IMR-90 (cell line): ENCODE measurements around the gene PRKRA. TPM values are rescaled to one million over a fixed set of nuclear protein-coding genes. Genes with fewer than 3 reads are reported as not detected.

Experiments used
- ATAC-seq: fragments of 200-7000 bp; cut with Tn5 transposase; 2 replicates; pipeline ENCODE4 v1.9.1; 2020; ENCODE audit warnings: low read depth, mild to moderate bottlenecking, moderate library complexity
- BruUV-seq: library from RNA; stranded (reverse); fragments of 400-500 nt; replicated peaks from 2 replicates; lab custom pipeline; 2021; lab: Mats Ljungman, UMichigan
- CTCF ChIA-PET: fragments of 300-600 bp; formaldehyde crosslinking; extraction: SDS; loops from one replicate; lab custom pipeline; 2021; ENCODE audit warnings: antibody characterized with exemption; lab: Yijun Ruan, JAX
- POLR2A ChIA-PET: fragments of 300-600 bp; sonication (Branson Sonifier 250); formaldehyde crosslinking; loops from one replicate; lab custom pipeline; 2022; ENCODE audit warnings: antibody characterized with exemption; ENCODE audit not compliant: unreplicated experiment; lab: Charles Lee
- DNase-seq: peaks from one replicate; pipeline ENCODE4 v3.0.0; 2013
- H2AFZ ChIP-seq: replicated peaks from 2 replicates; pipeline ENCODE3; 2013; ENCODE audit warnings: low read length, mild to moderate bottlenecking; ENCODE audit not compliant: poor library complexity
- H2AK5ac ChIP-seq: 2 replicates; pipeline ENCODE4 v1.6.1; 2013; ENCODE audit warnings: low read depth, low read length, inconsistent platforms
- H2AK9ac ChIP-seq: replicated peaks from 2 replicates; pipeline ENCODE3; 2013; ENCODE audit warnings: mild to moderate bottlenecking, low read depth, low read length, moderate library complexity; ENCODE audit not compliant: poor library complexity
- H2BK120ac ChIP-seq: 2 replicates; pipeline ENCODE4 v1.6.1; 2013; ENCODE audit warnings: low read depth, low read length, inconsistent platforms
- H2BK15ac ChIP-seq: 3 replicates; pipeline ENCODE4 v1.6.1; 2013; ENCODE audit warnings: low read depth, low read length, inconsistent platforms
- H2BK20ac ChIP-seq: 2 replicates; pipeline ENCODE4 v1.6.1; 2013; ENCODE audit warnings: low read depth, mild to moderate bottlenecking, inconsistent platforms, low read length, moderate library complexity
- H2BK5ac ChIP-seq: 2 replicates; pipeline ENCODE4 v1.6.1; 2013; ENCODE audit warnings: mild to moderate bottlenecking, low read depth, low read length, inconsistent platforms; ENCODE audit not compliant: poor library complexity, severe bottlenecking
- H3K14ac ChIP-seq: replicated peaks from 2 replicates; pipeline ENCODE4 v1.6.1; 2013; ENCODE audit warnings: low read depth, low read length, inconsistent platforms
- H3K18ac ChIP-seq: 2 replicates; pipeline ENCODE4 v1.6.1; 2013; ENCODE audit warnings: low read depth, low read length, control low read depth
- H3K23ac ChIP-seq: 2 replicates; pipeline ENCODE4 v1.6.1; 2013; ENCODE audit warnings: low read depth, low read length, inconsistent platforms
- H3K27ac ChIP-seq: 2 replicates; pipeline ENCODE4 v1.5.1; 2013; ENCODE audit warnings: mild to moderate bottlenecking, control low read depth, low read length; ENCODE audit not compliant: insufficient read depth
- H3K27me3 ChIP-seq: 2 replicates; pipeline ENCODE4 v1.6.1; 2013; ENCODE audit warnings: low read length; ENCODE audit not compliant: control insufficient read depth, insufficient read depth
- H3K36me3 ChIP-seq: 2 replicates; pipeline ENCODE4 v1.6.1; 2013; ENCODE audit warnings: low read length, mixed read lengths; ENCODE audit not compliant: control insufficient read depth, insufficient read depth
- H3K4ac ChIP-seq: 2 replicates; pipeline ENCODE4 v1.6.1; 2013; ENCODE audit warnings: low read depth, low read length, inconsistent platforms
- H3K4me1 ChIP-seq: 2 replicates; pipeline ENCODE4 v1.6.1; 2013; ENCODE audit warnings: low read length, mixed read lengths; ENCODE audit not compliant: control insufficient read depth, insufficient read depth
- H3K4me2 ChIP-seq: 2 replicates; pipeline ENCODE4 v1.6.1; 2013; ENCODE audit warnings: low read depth, mild to moderate bottlenecking, control low read depth, low read length, moderate library complexity
- H3K4me3 ChIP-seq: 2 replicates; pipeline ENCODE4 v1.5.1; 2013; ENCODE audit warnings: low read depth, mild to moderate bottlenecking, control low read depth, low read length, moderate library complexity; ENCODE audit not compliant: insufficient read depth
- H3K56ac ChIP-seq: 2 replicates; pipeline ENCODE4 v1.6.1; 2013; ENCODE audit warnings: low read length, inconsistent platforms; ENCODE audit not compliant: insufficient read depth; ENCODE audit errors: extremely low read depth
- H3K79me1 ChIP-seq, 2 experiments: 2 replicates each; pipeline ENCODE4 v1.6.1; 2013; ENCODE audit warnings: low read length in 2 of 2, inconsistent platforms in 1 of 2, low read depth in 1 of 2
- H3K9ac ChIP-seq: 2 replicates; pipeline ENCODE4 v1.6.1; 2013; ENCODE audit warnings: low read depth, low read length, control low read depth
- H3K9me1 ChIP-seq: 2 replicates; pipeline ENCODE4 v1.6.1; 2013; ENCODE audit warnings: low read length, inconsistent platforms; ENCODE audit not compliant: insufficient read depth
- H3K9me3 ChIP-seq: 2 replicates; pipeline ENCODE4 v1.6.1; 2013; ENCODE audit warnings: low read length; ENCODE audit not compliant: control insufficient read depth, insufficient read depth
- H4K20me1 ChIP-seq: 2 replicates; pipeline ENCODE4 v1.6.1; 2013; ENCODE audit warnings: low read length, inconsistent platforms; ENCODE audit not compliant: insufficient read depth
- H4K5ac ChIP-seq: 2 replicates; pipeline ENCODE4 v1.6.1; 2013; ENCODE audit warnings: mild to moderate bottlenecking, low read depth, low read length, control low read depth
- H4K8ac ChIP-seq, 2 experiments: 2 replicates each; pipeline ENCODE4 v1.6.1; 2013; ENCODE audit warnings: low read depth in 2 of 2, low read length in 2 of 2, control low read depth in 1 of 2, inconsistent platforms in 1 of 2
- H4K91ac ChIP-seq: 2 replicates; pipeline ENCODE4 v1.6.1; 2013; ENCODE audit warnings: low read depth, low read length, inconsistent platforms; ENCODE audit not compliant: insufficient read depth
- BHLHE40 ChIP-seq: fragments of 150-350 bp; IDR thresholded peaks from 2 replicates; pipeline ENCODE4 v1.6.1; 2016; ENCODE audit warnings: mild to moderate bottlenecking, low read depth, low read length
- CEBPB ChIP-seq: IDR thresholded peaks from 2 replicates; pipeline ENCODE4 v1.6.1; 2012; ENCODE audit warnings: low read depth, low read length, improper control_type of control experiment
- CHD1 ChIP-seq: IDR thresholded peaks from 2 replicates; pipeline ENCODE4 v1.6.1; 2012; ENCODE audit warnings: low read depth, low read length, improper control_type of control experiment
- CTCF ChIP-seq: conservative IDR thresholded peaks from 2 replicates; pipeline ENCODE4 v1.5.1; 2012; ENCODE audit warnings: mild to moderate bottlenecking, low read depth, low read length, improper control_type of control experiment
- ELK1 ChIP-seq: fragments of 150-350 bp; IDR thresholded peaks from 2 replicates; pipeline ENCODE4 v1.6.1; 2016; ENCODE audit warnings: low read depth, mild to moderate bottlenecking, low read length, moderate library complexity, borderline replicate concordance
- FOS ChIP-seq: fragments of 150-350 bp; IDR thresholded peaks from 2 replicates; pipeline ENCODE4 v1.6.1; 2016; ENCODE audit warnings: low read depth, low read length
- MAFK ChIP-seq: IDR thresholded peaks from 2 replicates; pipeline ENCODE4 v1.6.1; 2012; ENCODE audit warnings: low read depth, low read length, improper control_type of control experiment
- MAZ ChIP-seq: IDR thresholded peaks from 2 replicates; pipeline ENCODE4 v1.6.1; 2012; ENCODE audit warnings: low read depth, mild to moderate bottlenecking, low read length, improper control_type of control experiment, moderate library complexity, borderline replicate concordance
- MXI1 ChIP-seq: IDR thresholded peaks from 2 replicates; pipeline ENCODE4 v1.6.1; 2012; ENCODE audit warnings: low read depth, mild to moderate bottlenecking, low read length, moderate library complexity, borderline replicate concordance
- NFE2L2 ChIP-seq: fragments of 150-350 bp; IDR thresholded peaks from 2 replicates; pipeline ENCODE4 v1.6.1; 2016; ENCODE audit warnings: low read depth, mild to moderate bottlenecking, low read length
- POLR2A ChIP-seq: IDR thresholded peaks from 2 replicates; pipeline ENCODE4 v1.6.1; 2012; ENCODE audit warnings: mild to moderate bottlenecking, low read depth, low read length
- RAD21 ChIP-seq: IDR thresholded peaks from 2 replicates; pipeline ENCODE4 v1.6.1; 2012; ENCODE audit warnings: low read length, improper control_type of control experiment
- RCOR1 ChIP-seq: IDR thresholded peaks from 2 replicates; pipeline ENCODE4 v1.6.1; 2012; ENCODE audit warnings: mild to moderate bottlenecking, low read length, improper control_type of control experiment; ENCODE audit not compliant: insufficient replicate concordance
- RFX5 ChIP-seq: IDR thresholded peaks from 2 replicates; pipeline ENCODE4 v1.8.0; 2012; ENCODE audit warnings: low read depth, mild to moderate bottlenecking, low read length, moderate library complexity
- SMC3 ChIP-seq: fragments of 150-350 bp; IDR thresholded peaks from 2 replicates; pipeline ENCODE4 v1.6.1; 2016; ENCODE audit warnings: low read depth, mild to moderate bottlenecking, antibody characterized with exemption, low read length, moderate library complexity
- USF2 ChIP-seq: fragments of 150-350 bp; IDR thresholded peaks from 2 replicates; pipeline ENCODE4 v1.6.1; 2017; ENCODE audit warnings: mild to moderate bottlenecking, antibody characterized with exemption, low read length, low read depth
- WGBS, 2 experiments: methylation state at CpG; one replicate each; pipeline versions ENCODE4 v1.1.5 to v1.1.7; 2013; ENCODE audit warnings: missing lambda C conversion rate in 2 of 2; ENCODE audit not compliant: insufficient read length in 1 of 2; ENCODE audit errors: extremely low coverage in 2 of 2; 5-methylcytosine and 5-hydroxymethylcytosine counted together
- dilution Hi-C: fragments of 300-500 bp; cut with HindIII; formaldehyde crosslinking; loops from one replicate; pipeline ENCODE4 v1.14.3; 2018; ENCODE audit warnings: low sequenced_read_pairs; ENCODE audit not compliant: unreplicated experiment
- in situ Hi-C: fragments of 300-500 bp; cut with MboI; formaldehyde crosslinking; loops from 3 replicates; pipeline ENCODE4 v1.14.3; 2019; ENCODE audit warnings: low sequenced_read_pairs, inconsistent platforms, mixed read lengths
- intact Hi-C: fragments of 100-400 bp; cut with micrococcal nuclease; formaldehyde crosslinking; loops from 2 replicates; pipeline ENCODE4 v1.10.0; 2022
- polyA plus RNA-seq, 3 experiments: library from polyadenylated mRNA; depleted of rRNA; stranded (reverse); fragments of >200 nt; gene quantifications; 2 replicates each; pipeline ENCODE4 v1.2.3, GENCODE V29; 2012; ENCODE audit warnings: low replicate concordance in 1 of 3
- total RNA-seq: library from RNA; depleted of rRNA; stranded (reverse); fragments of >200 nt; gene quantifications from 2 replicates; pipeline ENCODE4 v1.2.3, GENCODE V29; 2012

PRKRA gene
- total and polyA plus RNA-seq, 2 of the 4 experiments (the other 2 are of a cell fraction), result 39.5 to 53.6 TPM

DNA sequence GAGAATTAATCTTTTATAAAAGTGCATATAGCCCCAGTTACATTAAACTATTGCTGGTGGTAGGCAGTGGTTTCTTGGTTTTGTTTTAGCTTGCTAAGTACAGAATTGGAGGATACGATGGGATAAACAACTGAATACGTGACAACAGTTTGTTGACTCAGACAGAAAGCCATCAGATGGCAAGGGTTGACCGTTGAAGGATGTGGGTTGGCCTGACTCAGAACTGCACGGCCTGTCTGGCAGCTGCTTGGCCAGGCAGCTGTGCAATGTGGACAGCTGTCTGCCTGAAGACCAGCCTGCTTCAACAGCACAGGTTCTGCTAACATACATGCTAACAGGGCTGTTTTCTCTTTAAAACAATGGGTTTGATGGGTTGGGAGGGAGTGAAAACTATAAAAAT is 46.6 kb downstream of the PRKRA start:
- H3K27ac ChIP-seq, result no peak overlapping the region
- no peak overlapping the region for H3K4ac ChIP-seq
- no peak overlapping the region for H4K91ac ChIP-seq
- intact Hi-C loops, result no loop called here
- TF ChIP-seq USF2 (no peak), MAFK (no peak), MAZ (no peak), POLR2A (no peak), RCOR1 (peak; percentile 93), RFX5 (no peak), FOS (peak; percentile 62), CHD1 (no peak), CEBPB (peak; percentile 32; the same call in 1 of the 2 replicates), SMC3 (no peak), NFE2L2 (no peak), ELK1 (no peak), MXI1 (peak; percentile 44; the same call in 1 of the 2 replicates), CTCF (no peak), RAD21 (no peak), BHLHE40 (peak; percentile 64; the same call in 1 of the 2 replicates)
- no peaks in the 10 kb centered on the region for H3K79me1 ChIP-seq
- dilution Hi-C loops, result no loop called here
- H3K18ac ChIP-seq, result no peak overlapping the region
- H3K36me3 ChIP-seq, result no peaks in the 10 kb centered on the region
- no peak overlapping the region for H2BK120ac ChIP-seq
- peaks cover 3% of the 10 kb centered on the region for H3K4me1 ChIP-seq
- H4K8ac ChIP-seq, result no peak overlapping the region
- H2BK5ac ChIP-seq, result peak overlapping the region; percentile 73
- BruUV-seq, result no TSS peak
- no peak overlapping the region for H3K14ac ChIP-seq
- no peak overlapping the region for H2BK20ac ChIP-seq
- peaks cover 3% of the 10 kb centered on the region; the same call in 1 of the 2 replicates for H3K9me1 ChIP-seq
- H3K27me3 ChIP-seq, result no peaks in the 10 kb centered on the region
- no CpG with 5 or more reads among the region's 4 CpGs for WGBS, 2 experiments
- peak; percentile 93 for ATAC-seq
- DNase-seq, result peak; percentile 95
- H3K4me2 ChIP-seq, result peak overlapping the region; percentile 0; the same call in 1 of the 2 replicates
- no peak overlapping the region for H4K5ac ChIP-seq
- H3K4me3 ChIP-seq, result no peak overlapping the region
- ChIA-PET POLR2A (no interaction called here), CTCF (interaction anchor here (0.7 to 3.2 kb wide), 4 partner anchors 10 to 292 kb away, joined by 3 to 18 read pairs (median 7); no protein-coding TSS in a partner anchor)
- H3K56ac ChIP-seq, result no peak overlapping the region
- H2BK15ac ChIP-seq, result no peak overlapping the region
- peak overlapping the region; percentile 11 for H2AFZ ChIP-seq
- no peak overlapping the region for H3K9ac ChIP-seq
- H2AK9ac ChIP-seq, result no peak overlapping the region
- no peak overlapping the region for H3K23ac ChIP-seq
- no peaks in the 10 kb centered on the region for H3K9me3 ChIP-seq
- H2AK5ac ChIP-seq, result no peak overlapping the region
- in situ Hi-C loops, result no loop called here
- H4K20me1 ChIP-seq, result no peaks in the 10 kb centered on the region
